IPS-15b (cell line): ENCODE measurements around the gene DYNC1I1.

Experiments used
- H3K27me3 ChIP-seq: one replicate; pipeline ENCODE4 v1.6.1; 2013; ENCODE audit warnings: low read length; ENCODE audit not compliant: control insufficient read depth, insufficient read depth
- H3K36me3 ChIP-seq: one replicate; pipeline ENCODE4 v1.6.1; 2013; ENCODE audit warnings: low read length; ENCODE audit not compliant: control insufficient read depth, insufficient read depth
- H3K4me1 ChIP-seq: one replicate; pipeline ENCODE4 v1.6.1; 2013; ENCODE audit warnings: mild to moderate bottlenecking, low read length; ENCODE audit not compliant: control insufficient read depth, insufficient read depth
- H3K4me3 ChIP-seq: one replicate; pipeline ENCODE4 v1.5.1; 2013; ENCODE audit warnings: low read depth, low read length
- H3K9ac ChIP-seq: one replicate; pipeline ENCODE4 v1.6.1; 2013; ENCODE audit warnings: low read depth, mild to moderate bottlenecking, low read length
- H3K9me3 ChIP-seq: one replicate; pipeline ENCODE4 v1.6.1; 2013; ENCODE audit warnings: mild to moderate bottlenecking, low read length; ENCODE audit not compliant: control insufficient read depth, insufficient read depth

DYNC1I1 gene

DNA sequence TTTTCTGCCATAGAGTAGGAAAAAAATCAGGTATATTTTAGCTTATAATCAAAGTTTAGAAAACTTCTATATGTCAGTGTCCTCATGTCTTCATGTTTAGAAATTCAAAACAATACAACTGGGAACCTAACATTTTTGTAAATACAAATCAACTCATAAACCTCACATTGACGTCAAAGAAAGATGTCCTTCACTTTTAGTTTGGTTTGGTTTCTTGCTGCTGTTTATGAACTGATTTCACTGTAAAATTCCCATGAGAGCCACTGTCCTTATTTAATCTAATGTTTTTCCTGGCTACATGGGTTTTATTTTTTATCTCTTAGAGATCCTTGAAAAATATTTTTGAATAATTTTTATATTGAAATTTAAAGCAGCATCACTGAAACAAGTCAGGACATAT, 208.4 kb downstream of the DYNC1I1 start:
- Histone ChIP-seq H3K9ac (no peak overlapping the region), H3K9me3 (no peaks in the 10 kb centered on the region), H3K4me3 (no peak overlapping the region), H3K4me1 (no peaks in the 10 kb centered on the region), H3K36me3 (no peaks in the 10 kb centered on the region), H3K27me3 (no peaks in the 10 kb centered on the region)

DNA sequence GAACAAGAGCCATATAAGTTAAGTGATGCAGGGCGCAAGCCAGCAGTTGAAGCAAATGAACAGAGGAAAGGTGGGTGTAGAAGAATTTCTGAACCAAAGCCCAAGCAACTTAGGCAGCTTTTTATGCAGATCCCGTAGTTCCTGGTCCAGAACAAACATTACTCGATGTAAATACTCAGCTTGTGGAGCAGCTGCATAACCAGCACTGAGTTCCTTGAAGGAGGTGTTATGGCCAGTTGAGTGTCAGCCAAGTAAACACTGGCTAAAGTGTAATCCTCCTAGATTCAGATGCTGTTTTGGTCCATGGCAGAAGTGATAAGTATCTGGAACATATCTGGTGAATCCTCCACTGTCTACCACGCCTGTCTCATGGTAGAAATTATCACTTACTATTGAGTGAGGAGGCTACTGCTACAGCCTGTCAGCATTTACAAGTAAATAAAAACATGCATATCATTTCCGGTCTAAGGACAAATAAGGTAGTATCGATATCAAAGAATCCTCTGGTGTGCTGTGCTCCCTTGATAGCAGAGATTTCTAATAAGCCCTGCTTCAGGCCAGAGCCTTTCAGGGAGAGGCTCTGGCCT, 213.9 kb downstream of the DYNC1I1 start:
- no peaks in the 10 kb centered on the region for H3K4me1 ChIP-seq
- H3K9ac ChIP-seq, result no peak overlapping the region
- H3K9me3 ChIP-seq, result no peaks in the 10 kb centered on the region
- no peaks in the 10 kb centered on the region for H3K36me3 ChIP-seq
- no peak overlapping the region for H3K4me3 ChIP-seq
- H3K27me3 ChIP-seq, result no peaks in the 10 kb centered on the region

DNA sequence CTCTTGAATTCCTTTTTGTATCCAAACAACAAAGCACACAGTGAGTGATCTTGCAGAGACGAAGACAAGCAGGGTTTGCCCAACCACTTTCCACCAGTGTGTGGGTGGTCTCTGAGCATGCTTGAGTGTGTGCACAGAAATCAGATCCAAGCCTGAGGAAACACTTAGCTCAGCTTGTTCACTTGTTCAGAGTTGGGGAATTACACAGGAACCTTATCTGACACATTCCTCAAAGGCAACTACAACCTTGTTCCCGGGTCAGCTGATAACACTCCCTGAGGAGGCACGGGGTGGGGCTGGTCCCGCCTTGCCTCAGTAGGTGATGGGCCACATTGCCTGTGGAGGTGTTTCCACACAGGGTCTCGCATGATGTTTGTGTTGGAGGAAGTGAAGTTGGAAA, 216.9 kb downstream of the DYNC1I1 start:
- Histone ChIP-seq H3K9ac (no peak overlapping the region), H3K4me1 (no peaks in the 10 kb centered on the region), H3K9me3 (no peaks in the 10 kb centered on the region), H3K27me3 (no peaks in the 10 kb centered on the region), H3K36me3 (no peaks in the 10 kb centered on the region), H3K4me3 (no peak overlapping the region)

DNA sequence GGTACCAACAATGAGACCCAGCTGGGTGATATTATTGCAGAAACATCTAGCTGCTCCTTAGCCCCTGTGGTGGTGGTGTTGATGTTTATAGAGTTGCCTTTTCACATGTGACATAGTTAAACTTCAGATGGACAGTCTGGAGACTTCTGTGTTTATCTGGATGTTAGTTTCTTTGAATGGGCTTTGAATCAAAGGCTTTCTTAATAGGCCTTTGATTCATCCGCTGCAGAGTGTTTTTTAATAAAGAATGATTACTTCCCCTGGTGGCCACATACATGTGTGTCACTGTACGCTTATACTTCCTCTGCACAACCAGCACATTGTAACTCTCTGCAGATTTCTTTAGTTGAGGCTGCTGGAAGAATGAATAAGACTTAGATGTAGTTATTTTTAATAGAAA, 221.0 kb downstream of the DYNC1I1 start:
- H3K36me3 ChIP-seq, result no peaks in the 10 kb centered on the region
- H3K9ac ChIP-seq, result no peak overlapping the region
- H3K27me3 ChIP-seq, result no peaks in the 10 kb centered on the region
- no peaks in the 10 kb centered on the region for H3K4me1 ChIP-seq
- H3K4me3 ChIP-seq, result no peak overlapping the region
- H3K9me3 ChIP-seq, result no peaks in the 10 kb centered on the region

DNA sequence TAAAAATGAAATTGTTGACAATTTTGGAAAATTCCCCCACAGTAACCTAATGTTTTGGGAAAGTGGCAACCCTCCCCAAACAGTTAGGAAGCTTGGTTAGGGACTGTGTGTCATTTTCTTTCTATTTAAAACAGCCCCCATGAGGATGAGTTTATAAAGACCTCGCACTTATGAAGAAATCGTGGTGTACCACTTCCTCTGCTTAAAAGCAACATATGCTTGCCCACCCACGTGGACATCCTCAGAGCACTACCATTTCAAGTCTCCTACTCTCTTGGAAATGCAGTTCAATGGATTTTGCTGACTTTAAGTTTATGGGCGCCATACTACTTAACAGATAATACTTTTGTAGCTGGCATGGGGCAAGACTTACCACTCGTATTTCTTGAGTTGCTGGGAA, 223.8 kb downstream of the DYNC1I1 start:
- H3K27me3 ChIP-seq, result no peaks in the 10 kb centered on the region
- no peaks in the 10 kb centered on the region for H3K9me3 ChIP-seq
- H3K9ac ChIP-seq, result no peak overlapping the region
- no peak overlapping the region for H3K4me3 ChIP-seq
- no peaks in the 10 kb centered on the region for H3K36me3 ChIP-seq
- no peaks in the 10 kb centered on the region for H3K4me1 ChIP-seq

DNA sequence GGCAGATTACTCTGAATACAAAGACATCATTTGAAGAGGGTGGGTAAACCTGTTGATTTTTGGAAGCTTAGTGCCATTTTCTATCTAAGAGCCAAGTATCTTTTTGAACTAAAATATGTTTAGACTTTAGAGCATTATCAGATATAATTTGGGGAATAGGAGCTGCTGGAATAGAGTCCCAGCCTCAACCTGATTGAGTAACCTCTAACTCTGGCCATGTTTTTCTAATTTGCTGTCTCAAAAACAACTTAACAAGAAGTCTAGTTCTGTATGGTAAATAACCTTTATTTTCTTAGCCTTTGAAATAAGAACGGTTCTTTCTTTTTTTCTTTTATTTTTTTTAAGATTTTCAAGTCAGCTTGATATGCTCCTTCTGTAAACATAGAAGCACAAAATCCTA, 224.5 kb downstream of the DYNC1I1 start:
- no peak overlapping the region for H3K9ac ChIP-seq
- H3K4me3 ChIP-seq, result no peak overlapping the region
- no peaks in the 10 kb centered on the region for H3K27me3 ChIP-seq

DNA sequence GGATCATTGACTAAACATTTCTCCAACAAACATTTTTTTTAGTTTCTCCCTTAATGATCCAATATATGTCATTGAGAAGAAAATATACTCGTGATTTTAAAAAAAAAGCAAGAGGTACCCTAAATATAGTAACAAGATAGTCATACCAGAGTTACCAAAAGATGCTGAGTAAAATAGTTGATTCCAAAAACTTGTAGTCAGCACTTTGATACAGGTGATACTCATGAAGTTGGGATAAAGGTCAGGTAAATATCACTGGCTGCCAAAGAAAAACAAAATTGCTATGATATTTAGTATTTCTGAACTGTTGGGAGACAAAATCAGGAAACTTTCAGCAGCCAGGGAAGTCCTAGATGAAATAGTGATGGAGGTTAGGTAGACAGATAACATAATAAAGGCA, 225.3 kb downstream of the DYNC1I1 start:
- Histone ChIP-seq H3K36me3 (no peaks in the 10 kb centered on the region), H3K9me3 (no peaks in the 10 kb centered on the region), H3K4me3 (no peak overlapping the region), H3K9ac (no peak overlapping the region), H3K4me1 (no peaks in the 10 kb centered on the region), H3K27me3 (no peaks in the 10 kb centered on the region)

More for the DNA sequence above, 224.5 kb downstream of the DYNC1I1 start:
- Histone ChIP-seq H3K9me3 (no peaks in the 10 kb centered on the region), H3K36me3 (no peaks in the 10 kb centered on the region), H3K4me1 (no peaks in the 10 kb centered on the region)

DNA sequence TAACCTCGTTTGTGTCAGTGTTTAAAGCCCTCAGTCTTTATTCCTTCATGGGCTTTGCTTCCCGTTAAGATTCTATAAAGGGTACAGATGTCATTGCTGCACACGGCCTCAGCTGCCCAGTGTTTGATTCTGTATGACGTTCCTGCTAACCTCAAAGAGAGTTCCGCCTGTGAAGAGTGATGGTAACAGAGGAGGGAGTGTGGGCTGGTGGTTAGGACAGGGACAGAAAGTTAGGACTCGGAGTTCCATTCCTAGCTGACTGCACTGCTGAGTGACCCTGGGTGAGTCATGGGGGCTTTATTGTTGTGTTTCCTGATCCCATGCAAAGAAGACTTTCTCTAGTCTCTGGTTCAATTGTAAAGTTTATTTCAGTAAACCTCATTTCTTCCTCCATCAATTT, 227.1 kb downstream of the DYNC1I1 start:
- no peaks in the 10 kb centered on the region for H3K4me1 ChIP-seq
- H3K9ac ChIP-seq, result no peak overlapping the region
- H3K27me3 ChIP-seq, result no peaks in the 10 kb centered on the region
- H3K9me3 ChIP-seq, result no peaks in the 10 kb centered on the region
- no peak overlapping the region for H3K4me3 ChIP-seq
- no peaks in the 10 kb centered on the region for H3K36me3 ChIP-seq

DNA sequence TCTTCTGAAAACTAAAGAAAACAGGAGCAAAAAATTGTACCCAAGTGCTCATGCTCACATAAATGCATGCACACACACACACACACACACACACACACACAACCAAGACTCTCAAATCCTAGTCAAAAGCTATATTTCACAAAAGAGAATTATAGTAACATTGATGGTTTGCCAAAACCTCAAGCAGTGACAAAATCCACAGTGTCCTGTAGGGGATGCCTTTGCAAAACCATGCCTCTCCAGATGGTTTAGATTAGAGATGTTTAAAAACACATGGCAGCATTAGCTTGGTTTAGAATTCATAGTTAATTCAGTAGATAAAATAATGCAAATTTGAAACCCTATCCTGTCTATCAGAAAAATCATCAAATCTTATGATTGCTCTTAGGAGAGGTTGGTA, 232.2 kb downstream of the DYNC1I1 start:
- no peak overlapping the region for H3K4me3 ChIP-seq
- no peaks in the 10 kb centered on the region for H3K9me3 ChIP-seq
- no peaks in the 10 kb centered on the region for H3K4me1 ChIP-seq
- H3K36me3 ChIP-seq, result no peaks in the 10 kb centered on the region
- no peaks in the 10 kb centered on the region for H3K27me3 ChIP-seq
- no peak overlapping the region for H3K9ac ChIP-seq

DNA sequence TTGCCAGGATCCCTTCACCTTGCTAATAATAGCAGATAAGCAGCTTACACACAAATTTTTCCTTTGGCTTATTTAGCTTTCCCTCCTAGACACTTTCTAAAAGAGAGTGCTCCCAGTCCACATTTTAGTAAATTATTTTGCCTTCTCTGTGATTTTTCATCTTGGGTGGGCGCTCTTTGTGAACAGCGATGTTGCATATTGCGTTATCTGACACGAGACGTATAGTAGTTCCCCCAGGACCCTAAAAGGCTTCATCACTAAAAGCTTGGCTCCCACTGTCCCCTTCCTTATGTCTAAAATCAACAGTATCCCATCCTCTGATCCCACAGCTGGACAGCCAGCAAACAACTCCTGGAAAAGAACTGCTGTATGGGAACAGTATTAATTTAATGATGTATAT, 232.9 kb downstream of the DYNC1I1 start:
- Histone ChIP-seq H3K4me1 (no peaks in the 10 kb centered on the region), H3K27me3 (no peaks in the 10 kb centered on the region), H3K9me3 (no peaks in the 10 kb centered on the region), H3K36me3 (no peaks in the 10 kb centered on the region), H3K9ac (no peak overlapping the region), H3K4me3 (no peak overlapping the region)

DNA sequence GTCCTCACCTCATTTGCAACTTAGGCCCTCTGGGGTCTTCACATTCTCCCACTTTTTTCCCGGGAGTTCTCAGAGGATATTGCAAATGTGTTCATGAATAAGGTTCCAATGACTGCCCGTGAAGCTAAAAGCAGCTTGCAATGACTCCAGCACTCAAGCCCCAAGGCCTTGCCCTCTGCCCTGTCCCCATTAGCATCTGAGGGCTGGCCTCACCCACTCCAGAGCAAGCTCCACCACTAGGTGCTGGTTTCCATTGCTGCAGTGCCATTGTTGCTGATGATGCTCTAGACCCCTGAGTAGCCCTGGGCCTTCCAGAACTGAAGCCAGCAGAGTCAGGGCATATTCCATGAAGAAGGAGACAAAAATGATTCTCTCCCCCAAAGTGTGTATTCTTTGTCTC, 236.8 kb downstream of the DYNC1I1 start:
- no peaks in the 10 kb centered on the region for H3K27me3 ChIP-seq
- H3K9ac ChIP-seq, result no peak overlapping the region
- H3K9me3 ChIP-seq, result no peaks in the 10 kb centered on the region
- H3K4me3 ChIP-seq, result no peak overlapping the region
- H3K4me1 ChIP-seq, result peaks cover under 1% of the 10 kb centered on the region
- no peaks in the 10 kb centered on the region for H3K36me3 ChIP-seq

DNA sequence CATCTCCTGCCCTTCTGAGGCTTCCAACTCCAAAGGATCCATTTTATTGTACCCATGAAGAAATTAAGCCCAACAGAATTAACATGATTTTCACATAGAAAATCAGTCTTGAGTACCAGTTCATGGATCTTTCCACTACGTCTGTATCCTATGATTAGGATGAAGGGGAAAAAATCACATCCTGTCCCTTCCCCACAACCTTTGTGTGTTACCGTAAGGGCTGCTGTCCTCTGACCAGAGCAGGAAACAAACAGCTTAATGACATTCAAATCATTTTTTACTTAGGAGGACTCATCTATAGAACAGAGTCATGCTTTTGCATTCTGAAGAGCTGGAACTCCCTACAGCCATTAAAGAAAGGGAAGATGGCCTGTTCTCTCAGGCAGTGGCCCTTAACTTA, 241.5 kb downstream of the DYNC1I1 start:
- no peak overlapping the region for H3K4me3 ChIP-seq
- no peak overlapping the region for H3K9ac ChIP-seq
- H3K9me3 ChIP-seq, result no peaks in the 10 kb centered on the region
- peaks cover 6% of the 10 kb centered on the region for H3K4me1 ChIP-seq
- H3K27me3 ChIP-seq, result no peaks in the 10 kb centered on the region
- H3K36me3 ChIP-seq, result no peaks in the 10 kb centered on the region
